GM18507 (cell line): ENCODE measurements around the gene ROGDI.

Source experiments
- DNase-seq: peaks from one replicate; pipeline ENCODE4 v3.0.0; 2011; ENCODE audit warnings: low read depth; ENCODE audit not compliant: insufficient read length; ENCODE audit errors: extremely low spot score
- FAIRE-seq: peaks from 2 replicates; lab custom pipeline; 2011; peaks lifted over from hg19 to GRCh38; lab: Jason Lieb, UNC

The ROGDI gene

GRCh38 chr16:4772351-4772750 is 30.1 kb downstream of the ROGDI start:
- no peak for DNase-seq
- FAIRE-seq: no peak

- FAIRE-seq (no peak), DNase-seq (no peak)
These were observed 30.8 kb downstream of the ROGDI start for GRCh38 chr16:4771646-4772045.

GRCh38 chr16:4769306-4769638 is 33.2 kb downstream of the ROGDI start:
- FAIRE-seq (no peak), DNase-seq (no peak)

GRCh38 chr16:4768549-4769305 is 33.7 kb downstream of the ROGDI start:
- DNase-seq (peak; percentile 85), FAIRE-seq (peak; percentile 84)

- DNase-seq (no peak), FAIRE-seq (no peak)
These were observed 34.4 kb downstream of the ROGDI start for GRCh38 chr16:4767872-4768548.

GRCh38 chr16:4766875-4767628 is 35.4 kb downstream of the ROGDI start, which contains the start of gene ZNF500:
TSS of gene ZNF500 (minus strand) at chr16:4767162. CDS start at chr16:4765978, 1,184 bp downstream.
- peak; percentile 89 for DNase-seq
- peak; percentile 98 for FAIRE-seq

GRCh38 chr16:4765511-4766474 is 36.6 kb downstream of the ROGDI start:
- FAIRE-seq: no peak
- no peak for DNase-seq

GRCh38 chr16:4763791-4764190 is 38.6 kb downstream of the ROGDI start:
- DNase-seq (no peak), FAIRE-seq (no peak)

- no peak for FAIRE-seq
- no peak for DNase-seq
These were observed 40.2 kb downstream of the ROGDI start for GRCh38 chr16:4762205-4762604.

- FAIRE-seq: no peak
These were observed 42.1 kb downstream of the ROGDI start for GRCh38 chr16:4760221-4760910.

GRCh38 chr16:4755687-4756086 is 46.7 kb downstream of the ROGDI start:
- DNase-seq: no peak
- no peak for FAIRE-seq

More at GRCh38 chr16:4760221-4760910, 42.1 kb downstream of the ROGDI start:
- no peak for DNase-seq

GRCh38 chr16:4754865-4755264 is 47.6 kb downstream of the ROGDI start:
- DNase-seq (no peak), FAIRE-seq (no peak)

GRCh38 chr16:4753227-4753626 is 49.2 kb downstream of the ROGDI start:
- DNase-seq (no peak), FAIRE-seq (no peak)

- no peak for FAIRE-seq
- no peak for DNase-seq
These were observed 49.9 kb downstream of the ROGDI start for GRCh38 chr16:4752351-4753100.

GRCh38 chr16:4750896-4751295 is 51.5 kb downstream of the ROGDI start:
- no peak for FAIRE-seq

GRCh38 chr16:4749700-4750257 is 52.7 kb downstream of the ROGDI start:
- FAIRE-seq: no peak
- no peak for DNase-seq

More at GRCh38 chr16:4750896-4751295, 51.5 kb downstream of the ROGDI start:
- DNase-seq: no peak

- FAIRE-seq: no peak
- no peak for DNase-seq
These were observed 53.6 kb downstream of the ROGDI start for GRCh38 chr16:4748682-4749411.
